Thyroid gland (tissue), 4 donors: ENCODE measurements around the gene PROM1.

ENCODE experiments used
- CTCF ChIP-seq, 6 experiments: fragments of 200-600 bp in 3 of 6; fragments of 450-650 bp in 3 of 6; sonication (generic) in 3 of 6; IDR thresholded peaks; one replicate each; pipeline ENCODE4 v1.5.1; 2016 to 2019; ENCODE audit warnings: antibody characterized with exemption in 6 of 6, mild to moderate bottlenecking in 2 of 6, inconsistent platforms in 1 of 6, moderate library complexity in 1 of 6
- POLR2A ChIP-seq, 2 donors: fragments of 450-650 bp; IDR thresholded peaks; one replicate each; pipeline ENCODE4 v1.6.1; 2017; ENCODE audit warnings: antibody characterized with exemption in 2 of 2, mild to moderate bottlenecking in 2 of 2, moderate library complexity in 1 of 2

- TF ChIP-seq POLR2A (IDR thresholded peaks at IDR 0.05) (no peak), CTCF (IDR thresholded peaks at IDR 0.05) (peak; percentile 81 to 99 (median 96))
Measured at GRCh38 chr4:15956179-15956850, 127.5 kb downstream of the PROM1 start.
